NCI-H2107 treated with DMSO at 0.1 percent for 48 hours (cell line): Measurements from ENCODE around the gene CD58.

ENCODE experiments used
- DNase-seq: peaks from one replicate; lab custom pipeline; 2025; ENCODE audit not compliant: unreplicated experiment; lab: John Stamatoyannopoulos, UW

CD58 gene

GRCh38 chr1:116544588-116545358, 26.1 kb downstream of the CD58 start:
- no peak for DNase-seq

- DNase-seq: no peak
These were observed 30.7 kb downstream of the CD58 start for GRCh38 chr1:116540088-116540487.

GRCh38 chr1:116538544-116538943, 32.3 kb downstream of the CD58 start:
- DNase-seq: no peak

DNA sequence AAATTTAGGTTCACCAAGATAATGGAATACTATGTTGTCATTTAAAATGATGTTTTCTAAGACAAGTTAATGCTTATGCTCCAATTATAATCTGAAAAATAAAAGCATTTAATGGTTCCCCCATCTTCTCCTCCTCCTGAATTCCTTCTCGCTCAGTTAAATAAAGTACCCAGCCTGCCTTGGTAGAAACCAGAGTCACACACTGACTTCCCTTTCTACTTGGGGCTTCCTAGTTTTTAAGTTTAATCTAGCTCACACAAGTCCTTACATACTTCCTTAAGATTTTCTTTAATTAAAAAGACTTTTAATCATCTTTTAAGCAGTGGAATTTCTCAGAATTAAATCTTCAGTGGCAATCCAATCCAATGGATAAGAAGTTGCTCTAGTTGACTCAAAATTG, 32.9 kb downstream of the CD58 start:
- DNase-seq: no peak

GRCh38 chr1:116537040-116537831, 33.6 kb downstream of the CD58 start:
- no peak for DNase-seq

- DNase-seq: no peak
These were observed 36.6 kb downstream of the CD58 start for GRCh38 chr1:116534014-116534739.

GRCh38 chr1:116533429-116533820, 37.4 kb downstream of the CD58 start:
- DNase-seq: no peak

DNA sequence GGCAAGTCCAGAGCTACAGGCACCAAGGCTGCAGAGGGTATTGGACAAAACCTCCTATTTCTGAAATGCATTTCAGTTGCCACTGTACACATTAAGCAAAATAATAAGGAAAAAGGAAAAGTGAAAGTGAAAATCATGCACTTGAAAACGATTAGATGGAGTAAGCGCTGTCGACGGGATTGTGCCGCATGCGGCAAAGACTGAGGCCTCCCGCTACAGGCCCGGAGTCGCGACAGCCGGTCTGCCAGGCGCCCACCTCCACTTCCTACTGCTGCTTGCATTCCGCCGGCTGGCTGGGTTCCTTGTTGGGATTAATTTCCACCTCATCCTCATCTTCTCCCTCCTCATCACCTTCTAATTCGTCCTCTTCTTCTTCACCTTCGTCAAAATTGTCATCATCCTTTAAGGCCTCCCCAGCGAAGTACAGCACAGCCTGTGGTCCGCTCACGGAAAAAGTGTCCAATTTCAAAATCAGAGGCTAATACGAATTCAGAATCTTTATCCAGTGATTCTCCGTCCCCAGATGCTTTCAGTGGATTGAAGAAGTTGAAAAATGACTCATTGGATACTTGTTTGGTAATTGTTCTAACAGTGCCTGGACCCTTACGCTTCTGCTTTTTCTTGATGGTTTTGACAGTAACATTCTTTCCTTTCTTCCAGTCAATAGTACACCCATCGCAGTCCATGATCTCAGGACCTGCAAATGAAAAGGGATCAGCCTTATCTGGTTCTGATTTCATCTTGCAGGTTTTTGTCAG, 38.0 kb downstream of the CD58 start:
- DNase-seq: no peak

DNA sequence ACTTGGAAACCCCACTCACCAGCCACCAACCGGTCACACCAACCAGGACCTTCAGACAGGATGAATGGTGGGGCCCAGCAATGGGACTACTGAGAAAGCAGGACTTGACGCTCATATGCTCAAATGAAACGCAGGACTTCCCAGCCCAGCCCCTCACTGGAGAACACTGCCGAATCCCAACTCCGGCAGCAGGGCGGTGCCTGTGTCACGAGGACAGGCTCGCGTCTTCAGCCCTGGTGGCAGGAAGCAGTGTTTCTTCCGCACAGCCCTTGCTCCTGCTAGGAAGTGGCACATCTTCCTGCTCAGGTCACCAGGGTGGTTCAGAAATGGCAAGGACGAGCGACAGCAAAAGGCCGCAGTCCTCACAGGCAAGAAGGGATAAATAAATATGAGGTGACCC, 38.9 kb downstream of the CD58 start:
- DNase-seq: no peak

DNA sequence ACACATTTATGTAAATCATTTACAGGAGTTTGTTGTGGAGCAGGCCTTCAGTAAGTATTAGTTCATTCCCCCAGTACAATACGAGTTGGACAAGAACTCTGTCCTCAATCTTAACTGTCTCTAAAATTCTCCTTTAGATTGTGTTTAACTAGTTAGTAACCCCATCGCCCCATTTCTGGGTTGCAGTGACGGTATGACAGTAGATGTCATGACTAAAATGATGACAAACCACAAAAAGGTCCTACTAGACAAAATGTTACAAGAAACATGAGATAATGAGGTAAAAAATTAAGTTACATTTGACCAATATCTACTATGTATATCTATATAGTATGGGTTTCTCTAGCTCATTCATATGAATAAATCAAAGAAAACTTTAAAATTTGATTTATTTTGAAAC, 41.1 kb downstream of the CD58 start:
- no peak for DNase-seq

GRCh38 chr1:116529199-116529631, 41.6 kb downstream of the CD58 start:
- no peak for DNase-seq

- DNase-seq: no peak
These were observed 42.3 kb downstream of the CD58 start for GRCh38 chr1:116528329-116529083.

GRCh38 chr1:116525440-116525839, 45.4 kb downstream of the CD58 start:
- no peak for DNase-seq

- DNase-seq: no peak
These were observed 49.6 kb downstream of the CD58 start for GRCh38 chr1:116521186-116521585.

DNA sequence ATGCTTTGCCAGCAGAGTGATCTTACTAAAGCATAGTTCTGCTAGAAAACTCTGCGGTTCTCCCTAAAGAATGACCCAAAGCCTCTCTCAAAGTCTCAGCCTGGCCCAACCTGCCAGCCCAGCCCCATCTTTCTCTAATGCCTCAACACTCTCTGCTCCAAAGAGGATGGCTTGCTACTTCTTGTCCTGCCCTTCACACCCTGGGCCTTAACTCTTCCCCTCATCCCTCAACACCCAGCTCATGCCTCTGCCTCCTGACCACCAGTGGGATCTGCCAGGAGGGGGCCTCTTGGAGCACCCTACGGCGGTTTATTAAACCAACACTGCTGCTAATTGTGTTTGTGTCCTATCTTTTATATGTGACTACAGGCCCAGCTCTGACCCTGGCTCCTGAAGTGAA, 52.4 kb downstream of the CD58 start:
- no peak for DNase-seq

DNA sequence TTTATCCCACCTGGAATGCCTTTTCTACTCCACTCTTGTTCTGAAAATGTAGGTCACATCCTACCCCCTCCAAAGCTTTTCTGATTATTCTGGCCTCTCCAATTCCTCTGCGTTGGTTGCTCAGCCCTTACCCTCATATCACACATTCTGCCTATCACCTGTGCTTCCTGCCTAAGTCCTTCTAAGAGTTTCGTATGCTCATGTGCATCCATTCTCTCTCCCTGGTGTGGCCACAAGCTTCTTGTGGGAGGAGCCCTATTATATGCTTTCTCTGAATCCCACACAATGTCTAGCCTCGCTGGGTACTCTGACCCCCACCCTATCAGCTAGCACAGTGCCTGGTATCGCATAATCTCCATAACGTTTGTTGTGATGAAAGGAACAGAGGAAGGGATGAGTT, 54.2 kb downstream of the CD58 start:
- no peak for DNase-seq

GRCh38 chr1:116515702-116516101, 55.1 kb downstream of the CD58 start:
- no peak for DNase-seq

- no peak for DNase-seq
These were observed 55.9 kb downstream of the CD58 start for GRCh38 chr1:116514708-116515525.

DNA sequence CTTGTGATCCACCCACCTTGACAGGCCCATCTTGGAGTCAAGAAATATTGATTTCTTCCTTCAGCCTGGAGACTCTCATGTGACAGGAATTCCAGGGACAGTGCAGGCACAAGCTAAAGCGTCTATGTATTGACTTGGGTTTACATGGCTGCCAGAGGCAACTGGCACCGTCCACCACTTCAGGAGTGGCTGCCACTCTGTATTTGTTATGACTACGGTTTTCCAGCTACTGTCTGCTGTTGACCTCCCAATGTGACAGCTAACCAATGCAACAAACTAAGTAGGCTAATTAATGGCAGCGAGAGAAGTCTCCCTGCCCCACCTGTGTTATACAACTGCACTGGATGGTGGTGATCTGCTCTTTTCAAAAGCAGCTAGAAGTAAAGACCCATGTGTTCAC, 56.9 kb downstream of the CD58 start:
- DNase-seq: no peak
